GF-D8 (cell line): ENCODE results near the gene SLC2A14.
"Not testable (repeated sequence)": the region's sequence is repeated elsewhere in the genome, so short reads cannot be mapped to it uniquely, and the experiment has no call there.

Experiments
- DNase-seq: peaks from one replicate; lab custom pipeline; 2025; lab: John Stamatoyannopoulos, UW

The SLC2A14 gene

GRCh38 chr12:7833201-7833600 is 39.5 kb downstream of the SLC2A14 start:
- not testable (repeated sequence) for DNase-seq

GRCh38 chr12:7832059-7832696 is 40.5 kb downstream of the SLC2A14 start:
- DNase-seq: peak; percentile 48

- not testable (repeated sequence) for DNase-seq
These were observed 43.0 kb downstream of the SLC2A14 start for GRCh38 chr12:7829737-7830136.

- DNase-seq: not testable (repeated sequence)
These were observed 47.0 kb downstream of the SLC2A14 start for GRCh38 chr12:7825754-7826153.

GRCh38 chr12:7806863-7807487 is 65.7 kb downstream of the SLC2A14 start:
- peak; percentile 24 for DNase-seq

- not testable (repeated sequence) for DNase-seq
These were observed 66.4 kb downstream of the SLC2A14 start for GRCh38 chr12:7806319-7806718.

GRCh38 chr12:7801460-7801859 is 71.3 kb downstream of the SLC2A14 start:
- DNase-seq: no peak

- DNase-seq: not testable (repeated sequence)
These were observed 73.9 kb downstream of the SLC2A14 start for GRCh38 chr12:7798750-7799308.

- DNase-seq: no peak
These were observed 74.9 kb downstream of the SLC2A14 start for GRCh38 chr12:7797698-7798398.

GRCh38 chr12:7797269-7797668 is 75.4 kb downstream of the SLC2A14 start:
- DNase-seq: not testable (repeated sequence)

GRCh38 chr12:7793211-7793610 is 79.5 kb downstream of the SLC2A14 start:
- peak; percentile 64 for DNase-seq

GRCh38 chr12:7788884-7789528 is 83.7 kb downstream of the SLC2A14 start, which contains the start of gene NANOG:
Gene NANOG (plus strand): TSS chr12:7789402. CDS start chr12:7789615, 213 bp downstream.
- not testable (repeated sequence) for DNase-seq

GRCh38 chr12:7788294-7788660 is 84.4 kb downstream of the SLC2A14 start:
- DNase-seq: no peak

- DNase-seq: no peak
These were observed 85.0 kb downstream of the SLC2A14 start for GRCh38 chr12:7787574-7788293.

- no peak for DNase-seq
These were observed 88.0 kb downstream of the SLC2A14 start for GRCh38 chr12:7784701-7785100.

GRCh38 chr12:7783433-7783832 is 89.3 kb downstream of the SLC2A14 start:
- DNase-seq: not testable (repeated sequence)

- DNase-seq: no peak
These were observed 90.7 kb downstream of the SLC2A14 start for GRCh38 chr12:7782055-7782454.

- DNase-seq: no peak
These were observed 91.4 kb downstream of the SLC2A14 start for GRCh38 chr12:7781274-7781673.

- no peak for DNase-seq
These were observed 102.7 kb downstream of the SLC2A14 start for GRCh38 chr12:7769999-7770398.
